ENCODE data around the gene CCDC200.
"Not testable (repeated sequence)": the region's sequence is repeated elsewhere in the genome, so short reads cannot be mapped to it uniquely, and the experiment has no call there.

DNA sequence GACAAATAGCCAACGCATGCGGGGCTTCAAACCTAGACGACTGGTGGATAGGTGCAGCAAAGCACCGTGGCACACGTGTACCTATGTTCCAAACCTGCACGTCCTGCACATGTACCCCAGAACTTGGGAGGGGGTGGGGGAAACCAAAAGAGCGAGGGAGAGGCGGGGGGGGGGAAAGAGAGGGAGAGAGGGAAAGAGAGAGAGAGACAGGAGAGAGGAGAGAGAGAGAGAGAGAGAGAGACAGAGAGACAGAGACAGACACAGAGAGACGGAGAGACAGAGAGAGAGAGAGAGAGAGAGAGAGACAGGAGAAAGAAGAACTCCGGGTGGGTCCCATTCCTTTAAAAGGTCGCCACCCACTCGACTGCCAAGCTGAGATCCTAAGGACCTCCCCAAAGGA, 44.1 kb upstream of the CCDC200 start:
- TF ChIP-seq SIN3A (IDR thresholded peaks at IDR 0.05; ENCODE audit: borderline replicate concordance, low read depth, low read length); TEAD4 (IDR thresholded peaks at IDR 0.05; ENCODE audit: borderline replicate concordance, insufficient read depth); EP300 (IDR thresholded peaks at IDR 0.05; ENCODE audit: borderline replicate concordance in 1 of 2, low read depth in 1 of 2, low read length in 1 of 2); CHD2 (IDR thresholded peaks at IDR 0.05; ENCODE audit: low read length, partially characterized antibody); POLR2AphosphoS5 (IDR thresholded peaks at IDR 0.05; ENCODE audit: low read depth, low read length); EZH2phosphoT487 (IDR thresholded peaks at IDR 0.05; ENCODE audit: borderline replicate concordance, low read depth); GABPA (IDR thresholded peaks at IDR 0.05; ENCODE audit: low read depth): not testable (repeated sequence)
- TF ChIP-seq, protein P1, sequence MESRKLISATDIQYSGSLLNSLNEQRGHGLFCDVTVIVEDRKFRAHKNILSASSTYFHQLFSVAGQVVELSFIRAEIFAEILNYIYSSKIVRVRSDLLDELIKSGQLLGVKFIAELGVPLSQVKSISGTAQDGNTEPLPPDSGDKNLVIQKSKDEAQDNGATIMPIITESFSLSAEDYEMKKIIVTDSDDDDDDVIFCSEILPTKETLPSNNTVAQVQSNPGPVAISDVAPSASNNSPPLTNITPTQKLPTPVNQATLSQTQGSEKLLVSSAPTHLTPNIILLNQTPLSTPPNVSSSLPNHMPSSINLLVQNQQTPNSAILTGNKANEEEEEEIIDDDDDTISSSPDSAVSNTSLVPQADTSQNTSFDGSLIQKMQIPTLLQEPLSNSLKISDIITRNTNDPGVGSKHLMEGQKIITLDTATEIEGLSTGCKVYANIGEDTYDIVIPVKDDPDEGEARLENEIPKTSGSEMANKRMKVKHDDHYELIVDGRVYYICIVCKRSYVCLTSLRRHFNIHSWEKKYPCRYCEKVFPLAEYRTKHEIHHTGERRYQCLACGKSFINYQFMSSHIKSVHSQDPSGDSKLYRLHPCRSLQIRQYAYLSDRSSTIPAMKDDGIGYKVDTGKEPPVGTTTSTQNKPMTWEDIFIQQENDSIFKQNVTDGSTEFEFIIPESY (IDR thresholded peaks at IDR 0.05; ENCODE audit: borderline replicate concordance, low read depth), result 0 out of 2 replicates have a peak, but pooled peaks have one; percentile 20
- TF ChIP-seq, protein P2, sequence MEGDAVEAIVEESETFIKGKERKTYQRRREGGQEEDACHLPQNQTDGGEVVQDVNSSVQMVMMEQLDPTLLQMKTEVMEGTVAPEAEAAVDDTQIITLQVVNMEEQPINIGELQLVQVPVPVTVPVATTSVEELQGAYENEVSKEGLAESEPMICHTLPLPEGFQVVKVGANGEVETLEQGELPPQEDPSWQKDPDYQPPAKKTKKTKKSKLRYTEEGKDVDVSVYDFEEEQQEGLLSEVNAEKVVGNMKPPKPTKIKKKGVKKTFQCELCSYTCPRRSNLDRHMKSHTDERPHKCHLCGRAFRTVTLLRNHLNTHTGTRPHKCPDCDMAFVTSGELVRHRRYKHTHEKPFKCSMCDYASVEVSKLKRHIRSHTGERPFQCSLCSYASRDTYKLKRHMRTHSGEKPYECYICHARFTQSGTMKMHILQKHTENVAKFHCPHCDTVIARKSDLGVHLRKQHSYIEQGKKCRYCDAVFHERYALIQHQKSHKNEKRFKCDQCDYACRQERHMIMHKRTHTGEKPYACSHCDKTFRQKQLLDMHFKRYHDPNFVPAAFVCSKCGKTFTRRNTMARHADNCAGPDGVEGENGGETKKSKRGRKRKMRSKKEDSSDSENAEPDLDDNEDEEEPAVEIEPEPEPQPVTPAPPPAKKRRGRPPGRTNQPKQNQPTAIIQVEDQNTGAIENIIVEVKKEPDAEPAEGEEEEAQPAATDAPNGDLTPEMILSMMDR (IDR thresholded peaks at IDR 0.05), result not testable (repeated sequence)

All from SK-N-SH (cell line).